HL-60 (cell line): ENCODE results near the gene OR52E1.
"Not testable (repeated sequence)": the region's sequence is repeated elsewhere in the genome, so short reads cannot be mapped to it uniquely, and the experiment has no call there.

ENCODE experiments used
- DNase-seq, 2 experiments: peaks; one replicate each; pipeline ENCODE4 v3.0.0-alpha.2; 2010 to 2020; ENCODE audit warnings: low read depth in 1 of 2, low spot score in 1 of 2
- H3K27ac ChIP-seq: fragments of 250-450 bp; sonication (Bioruptor Pico); replicated peaks from 2 replicates; pipeline ENCODE4 v1.5.1; 2020; ENCODE audit warnings: mild to moderate bottlenecking, moderate library complexity
- H3K27me3 ChIP-seq: fragments of 250-450 bp; sonication (Bioruptor Pico); 2 replicates; pipeline ENCODE4 v1.5.1; 2021; ENCODE audit warnings: mild to moderate bottlenecking, moderate library complexity; ENCODE audit not compliant: insufficient read depth, poor library complexity, severe bottlenecking
- H3K4me3 ChIP-seq: replicated peaks from 2 replicates; pipeline ENCODE4 v1.5.1; 2011; ENCODE audit warnings: mild to moderate bottlenecking, control low read depth, low read length; ENCODE audit not compliant: insufficient read depth
- GABPA ChIP-seq: IDR thresholded peaks from 2 replicates; pipeline ENCODE4 v1.6.1; 2012; ENCODE audit warnings: low read depth
- POLR2AphosphoS5 ChIP-seq: IDR thresholded peaks from 2 replicates; pipeline ENCODE4 v1.6.1; 2012; ENCODE audit warnings: low read depth
- SPI1 ChIP-seq: IDR thresholded peaks from 2 replicates; pipeline ENCODE4 v1.6.1; 2012; ENCODE audit warnings: low read depth, mild to moderate bottlenecking, borderline replicate concordance
- TF ChIP-seq, protein P1 (sequence below): IDR thresholded peaks from 2 replicates; pipeline ENCODE4 v1.6.1; 2012; ENCODE audit warnings: low read depth; ENCODE audit not compliant: insufficient replicate concordance
- TF ChIP-seq, protein P2 (sequence below): IDR thresholded peaks from one replicate; pipeline ENCODE4 v1.5.1; 2011; ENCODE audit warnings: low read length, control low read depth, inconsistent platforms; ENCODE audit not compliant: insufficient read depth

OR52E1 gene

DNA sequence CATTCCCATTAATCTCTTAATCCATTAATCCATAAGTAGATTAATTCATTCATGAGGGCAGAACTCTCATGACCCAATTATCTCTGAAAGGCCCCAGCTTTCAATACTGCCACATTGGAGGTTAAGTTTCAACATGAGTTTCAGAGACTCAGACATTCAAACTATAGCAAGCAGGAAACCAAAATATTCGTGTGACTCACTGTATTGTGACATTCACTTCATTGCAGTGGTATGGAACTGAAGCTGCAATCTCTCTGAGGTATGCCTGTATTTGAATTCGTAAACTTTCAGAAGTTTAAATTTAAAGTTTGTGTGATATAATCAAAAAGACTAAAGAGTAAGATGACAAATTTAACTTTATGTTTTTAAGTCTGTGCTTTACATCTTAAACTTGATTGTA, 26.0 kb upstream of the OR52E1 start:
- Histone ChIP-seq H3K27me3 (no peaks in the 10 kb centered on the region), H3K4me3 (no peak overlapping the region), H3K27ac (no peak overlapping the region)
- no peak for DNase-seq
- TF ChIP-seq SPI1, result no peak
- TF ChIP-seq POLR2AphosphoS5, result no peak
- TF ChIP-seq, protein P1, sequence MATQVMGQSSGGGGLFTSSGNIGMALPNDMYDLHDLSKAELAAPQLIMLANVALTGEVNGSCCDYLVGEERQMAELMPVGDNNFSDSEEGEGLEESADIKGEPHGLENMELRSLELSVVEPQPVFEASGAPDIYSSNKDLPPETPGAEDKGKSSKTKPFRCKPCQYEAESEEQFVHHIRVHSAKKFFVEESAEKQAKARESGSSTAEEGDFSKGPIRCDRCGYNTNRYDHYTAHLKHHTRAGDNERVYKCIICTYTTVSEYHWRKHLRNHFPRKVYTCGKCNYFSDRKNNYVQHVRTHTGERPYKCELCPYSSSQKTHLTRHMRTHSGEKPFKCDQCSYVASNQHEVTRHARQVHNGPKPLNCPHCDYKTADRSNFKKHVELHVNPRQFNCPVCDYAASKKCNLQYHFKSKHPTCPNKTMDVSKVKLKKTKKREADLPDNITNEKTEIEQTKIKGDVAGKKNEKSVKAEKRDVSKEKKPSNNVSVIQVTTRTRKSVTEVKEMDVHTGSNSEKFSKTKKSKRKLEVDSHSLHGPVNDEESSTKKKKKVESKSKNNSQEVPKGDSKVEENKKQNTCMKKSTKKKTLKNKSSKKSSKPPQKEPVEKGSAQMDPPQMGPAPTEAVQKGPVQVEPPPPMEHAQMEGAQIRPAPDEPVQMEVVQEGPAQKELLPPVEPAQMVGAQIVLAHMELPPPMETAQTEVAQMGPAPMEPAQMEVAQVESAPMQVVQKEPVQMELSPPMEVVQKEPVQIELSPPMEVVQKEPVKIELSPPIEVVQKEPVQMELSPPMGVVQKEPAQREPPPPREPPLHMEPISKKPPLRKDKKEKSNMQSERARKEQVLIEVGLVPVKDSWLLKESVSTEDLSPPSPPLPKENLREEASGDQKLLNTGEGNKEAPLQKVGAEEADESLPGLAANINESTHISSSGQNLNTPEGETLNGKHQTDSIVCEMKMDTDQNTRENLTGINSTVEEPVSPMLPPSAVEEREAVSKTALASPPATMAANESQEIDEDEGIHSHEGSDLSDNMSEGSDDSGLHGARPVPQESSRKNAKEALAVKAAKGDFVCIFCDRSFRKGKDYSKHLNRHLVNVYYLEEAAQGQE, result no peak
- TF ChIP-seq, protein P2, sequence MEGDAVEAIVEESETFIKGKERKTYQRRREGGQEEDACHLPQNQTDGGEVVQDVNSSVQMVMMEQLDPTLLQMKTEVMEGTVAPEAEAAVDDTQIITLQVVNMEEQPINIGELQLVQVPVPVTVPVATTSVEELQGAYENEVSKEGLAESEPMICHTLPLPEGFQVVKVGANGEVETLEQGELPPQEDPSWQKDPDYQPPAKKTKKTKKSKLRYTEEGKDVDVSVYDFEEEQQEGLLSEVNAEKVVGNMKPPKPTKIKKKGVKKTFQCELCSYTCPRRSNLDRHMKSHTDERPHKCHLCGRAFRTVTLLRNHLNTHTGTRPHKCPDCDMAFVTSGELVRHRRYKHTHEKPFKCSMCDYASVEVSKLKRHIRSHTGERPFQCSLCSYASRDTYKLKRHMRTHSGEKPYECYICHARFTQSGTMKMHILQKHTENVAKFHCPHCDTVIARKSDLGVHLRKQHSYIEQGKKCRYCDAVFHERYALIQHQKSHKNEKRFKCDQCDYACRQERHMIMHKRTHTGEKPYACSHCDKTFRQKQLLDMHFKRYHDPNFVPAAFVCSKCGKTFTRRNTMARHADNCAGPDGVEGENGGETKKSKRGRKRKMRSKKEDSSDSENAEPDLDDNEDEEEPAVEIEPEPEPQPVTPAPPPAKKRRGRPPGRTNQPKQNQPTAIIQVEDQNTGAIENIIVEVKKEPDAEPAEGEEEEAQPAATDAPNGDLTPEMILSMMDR, result no peak
- TF ChIP-seq GABPA, result no peak

DNA sequence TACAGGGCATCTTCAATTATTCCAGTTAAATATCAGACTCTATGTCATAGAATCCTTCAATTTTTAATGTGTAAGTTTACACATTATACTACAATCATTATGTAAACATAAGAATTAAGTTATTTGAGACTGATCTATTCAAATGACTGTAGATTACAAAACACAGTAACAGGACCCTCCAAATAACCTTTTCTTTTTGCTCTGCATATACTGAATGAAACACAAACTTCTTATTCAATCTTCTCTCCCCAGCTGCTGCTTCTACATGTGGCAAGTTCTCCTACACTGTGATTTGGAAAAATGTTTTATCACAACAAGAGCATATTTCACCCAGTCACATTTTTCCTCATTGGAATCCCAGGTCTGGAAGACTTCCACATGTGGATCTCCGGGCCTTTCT, 23.1 kb upstream of the OR52E1 start, which contains the start of gene OR52J3:
Gene OR52J3, plus strand, starts transcription at position 301 of the 400 bp plus-strand sequence. Its CDS starts 0 bp downstream, at position 301.
- Histone ChIP-seq H3K27ac (no peak within 1 kb of the TSS), H3K4me3 (no peak within 1 kb of the TSS), H3K27me3 (no peaks in the 10 kb centered on the region)
- no peak for DNase-seq
- TF ChIP-seq SPI1 (no peak), GABPA (no peak), POLR2AphosphoS5 (no peak)
- TF ChIP-seq, protein P1, result no peak
- TF ChIP-seq, protein P2, result no peak

DNA sequence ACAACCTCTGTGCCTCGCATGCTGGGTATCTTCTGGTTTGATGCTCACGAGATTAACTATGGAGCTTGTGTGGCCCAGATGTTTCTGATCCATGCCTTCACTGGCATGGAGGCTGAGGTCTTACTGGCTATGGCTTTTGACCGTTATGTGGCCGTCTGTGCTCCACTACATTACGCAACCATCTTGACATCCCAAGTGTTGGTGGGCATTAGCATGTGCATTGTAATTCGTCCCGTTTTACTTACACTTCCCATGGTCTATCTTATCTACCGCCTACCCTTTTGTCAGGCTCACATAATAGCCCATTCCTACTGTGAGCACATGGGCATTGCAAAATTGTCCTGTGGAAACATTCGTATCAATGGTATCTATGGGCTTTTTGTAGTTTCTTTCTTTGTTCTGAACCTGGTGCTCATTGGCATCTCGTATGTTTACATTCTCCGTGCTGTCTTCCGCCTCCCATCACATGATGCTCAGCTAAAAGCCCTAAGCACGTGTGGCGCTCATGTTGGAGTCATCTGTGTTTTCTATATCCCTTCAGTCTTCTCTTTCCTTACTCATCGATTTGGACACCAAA, 22.5 kb upstream of the OR52E1 start:
- no peak overlapping the region for H3K27ac ChIP-seq
- no peaks in the 10 kb centered on the region for H3K27me3 ChIP-seq
- H3K4me3 ChIP-seq, result no peak overlapping the region
- no peak for DNase-seq
- TF ChIP-seq, protein P2, result no peak
- TF ChIP-seq, protein P1, result no peak
- TF ChIP-seq POLR2AphosphoS5 (no peak), GABPA (no peak), SPI1 (no peak)

DNA sequence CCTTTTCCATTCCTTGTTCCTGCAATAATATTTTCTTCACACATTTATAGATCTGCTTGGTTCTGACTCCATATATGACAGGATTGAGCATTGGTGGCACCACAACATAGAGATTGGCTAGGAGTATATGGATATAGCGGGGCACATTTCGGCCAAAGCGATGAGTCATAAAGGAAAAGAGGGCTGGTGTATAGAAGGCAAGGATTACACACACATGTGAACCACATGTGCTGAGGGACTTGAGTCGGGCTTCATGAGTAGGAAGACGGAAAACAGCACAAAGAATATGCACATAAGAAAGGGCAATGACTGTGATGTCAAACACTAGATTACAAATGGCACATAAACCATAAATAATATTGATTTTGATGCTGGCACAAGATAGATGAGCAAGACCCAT, 10.7 kb upstream of the OR52E1 start:
- not testable (repeated sequence) for DNase-seq, H3K27ac ChIP-seq, H3K27me3 ChIP-seq

More for the DNA sequence above, 10.7 kb upstream of the OR52E1 start:
- not testable (repeated sequence) for H3K4me3 ChIP-seq
